Putamen (tissue), 1 donor: Measurements from ENCODE around the gene ZDHHC7.

ENCODE experiments used
- DNase-seq: peaks from one replicate; pipeline ENCODE4 v3.0.0-alpha.2; 2016; ENCODE audit warnings: low spot score

Gene ZDHHC7

DNA sequence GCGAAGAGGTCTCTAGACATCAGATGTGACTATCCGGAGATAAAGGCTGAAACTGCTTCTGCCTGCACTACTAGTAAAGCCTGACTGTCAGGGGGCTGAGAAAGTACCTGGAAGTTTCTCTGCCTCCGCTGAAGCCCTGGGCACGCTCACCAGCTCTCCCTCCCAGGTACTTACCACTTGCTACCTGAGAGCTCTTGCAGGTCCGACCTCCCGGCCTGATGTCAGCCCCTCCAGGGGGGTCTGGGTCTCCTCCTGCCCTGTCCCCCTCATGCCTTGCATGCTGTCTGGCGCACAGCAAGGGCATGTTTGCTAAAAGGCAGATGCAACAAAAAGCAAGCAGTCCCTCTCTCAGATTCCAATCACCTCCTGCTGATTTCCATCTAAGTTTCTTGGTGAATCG is 17.4 kb downstream of the ZDHHC7 start:
- no peak for DNase-seq

DNA sequence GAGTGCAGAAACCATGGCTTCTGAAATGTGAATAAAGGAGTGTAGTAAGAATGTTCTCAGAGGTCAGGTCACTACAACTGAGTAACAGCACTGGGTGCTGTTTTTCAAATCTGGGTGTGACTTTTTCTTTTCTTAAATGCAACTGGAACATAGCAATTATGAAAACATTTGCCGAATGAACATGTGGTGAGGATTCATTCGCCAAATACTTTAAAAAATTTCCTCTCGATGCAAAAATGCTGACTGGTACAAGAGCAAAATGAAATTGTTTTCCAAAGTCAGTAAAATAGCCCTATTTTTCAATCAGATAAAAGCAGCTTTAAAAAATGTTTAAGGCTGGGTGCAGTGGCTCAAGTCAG is 18.6 kb downstream of the ZDHHC7 start:
- no peak for DNase-seq

DNA sequence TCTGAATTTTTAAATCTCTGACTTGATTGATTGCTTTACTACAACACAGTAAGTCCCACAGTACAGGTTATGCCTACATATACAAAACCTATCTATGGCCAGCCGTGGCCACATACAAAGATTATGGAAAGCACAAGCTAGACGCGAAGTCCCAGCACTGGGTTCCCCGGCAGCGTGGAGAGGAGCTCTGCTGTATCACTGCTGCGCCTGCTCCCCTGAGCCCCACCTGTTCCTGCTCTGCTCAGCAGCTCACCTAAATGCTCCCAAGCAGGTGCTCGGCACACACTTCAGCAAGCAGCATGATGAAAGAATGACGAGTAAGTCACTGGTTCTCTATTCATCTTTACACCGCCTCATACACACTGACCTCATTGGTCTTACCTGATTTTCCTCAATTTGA is 20.6 kb downstream of the ZDHHC7 start:
- DNase-seq, result no peak

DNA sequence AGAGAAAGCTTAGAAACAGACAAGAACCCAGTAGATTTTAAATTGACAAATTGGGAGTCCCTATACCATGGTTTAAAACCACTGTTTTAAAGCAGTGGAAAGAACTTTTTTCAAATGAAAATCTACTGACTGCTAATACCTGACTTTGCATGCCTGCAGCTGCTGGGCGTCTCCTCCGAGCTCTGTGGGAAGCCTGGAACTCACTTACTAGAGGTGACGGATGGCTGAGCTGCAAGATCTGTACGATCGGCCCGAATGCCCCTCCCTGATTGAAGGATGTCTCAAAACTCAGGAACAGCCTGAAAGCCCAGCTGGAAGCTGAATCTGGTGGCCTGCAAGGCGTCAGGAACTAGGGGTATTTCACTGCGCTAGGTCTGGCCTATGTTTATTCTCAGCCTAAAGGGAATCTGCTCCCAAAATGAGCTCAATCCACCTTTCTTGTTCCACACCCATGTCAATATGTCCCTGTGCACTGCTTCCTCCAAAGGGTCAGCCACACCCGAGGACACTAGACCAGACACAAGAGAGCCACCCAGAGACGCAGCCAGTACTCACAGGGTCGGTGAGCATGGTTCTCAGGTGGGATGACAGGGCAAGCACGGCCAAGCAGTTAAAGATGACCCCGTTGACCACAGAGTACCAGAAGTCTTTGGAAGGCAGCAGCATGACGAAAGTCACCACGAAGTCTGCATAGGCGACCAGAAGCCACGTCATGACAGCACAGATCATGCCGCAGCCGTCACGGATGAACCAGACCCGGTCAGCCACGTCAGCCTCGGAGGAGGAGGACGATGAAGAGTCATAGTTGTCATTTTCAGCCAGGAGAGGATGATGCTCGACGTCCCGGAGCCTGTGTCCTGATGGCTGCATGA is 21.4 kb downstream of the ZDHHC7 start:
- no peak for DNase-seq

DNA sequence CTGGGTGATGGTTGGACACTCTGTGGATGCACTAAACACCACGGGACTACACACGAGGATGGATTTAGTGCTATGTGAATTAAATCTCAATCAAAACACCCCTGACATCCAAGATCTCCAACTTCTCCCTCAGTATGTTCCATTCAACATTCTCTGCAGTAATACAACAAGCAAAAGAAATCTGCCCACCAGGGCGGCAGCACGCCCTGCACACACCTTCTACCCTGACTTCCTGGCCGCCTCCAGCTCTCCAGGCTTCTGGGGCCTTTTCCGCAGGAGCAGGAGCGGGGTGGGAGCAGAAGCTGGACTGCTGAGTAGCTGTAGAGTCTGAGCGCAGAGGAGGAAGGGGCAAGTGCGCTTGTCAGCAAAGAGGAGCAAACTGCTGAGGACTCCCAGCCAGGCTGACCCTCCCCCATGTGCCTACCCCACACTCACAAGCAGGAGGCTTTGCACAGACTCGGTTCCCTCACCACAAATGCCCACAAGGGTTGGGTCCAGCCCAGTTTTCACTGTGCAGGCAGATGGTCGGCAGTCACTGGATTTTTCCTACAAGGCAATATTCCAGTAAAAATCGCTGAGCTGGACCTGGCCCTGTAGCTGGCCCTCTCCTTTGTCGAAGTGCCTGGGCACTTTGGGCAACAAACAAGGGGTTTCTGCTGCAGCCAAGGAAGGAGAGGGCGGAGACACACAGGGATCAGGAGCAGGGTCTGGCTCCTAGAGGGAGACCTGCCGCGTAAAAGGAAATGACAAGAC is 22.8 kb downstream of the ZDHHC7 start:
- no peak for DNase-seq

DNA sequence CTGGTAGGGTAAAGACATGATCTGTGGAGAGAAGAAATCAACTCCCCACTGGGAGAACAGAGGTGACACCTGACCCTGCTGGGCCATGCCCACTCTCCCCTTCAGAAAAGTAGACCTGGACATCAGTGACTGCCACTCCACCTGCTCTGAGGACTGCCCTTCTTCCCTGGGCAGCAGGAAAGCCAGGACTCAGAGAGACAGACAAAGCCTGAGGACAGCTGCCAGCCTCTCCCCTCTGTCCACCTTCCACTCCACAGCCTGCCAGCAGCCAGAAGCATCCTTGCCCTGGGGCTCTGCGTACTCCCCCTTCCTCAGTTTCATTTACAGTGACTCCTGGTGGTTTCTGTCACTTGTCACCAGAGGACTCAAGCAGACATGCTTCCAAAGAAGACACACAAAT is 24.5 kb downstream of the ZDHHC7 start:
- no peak for DNase-seq

DNA sequence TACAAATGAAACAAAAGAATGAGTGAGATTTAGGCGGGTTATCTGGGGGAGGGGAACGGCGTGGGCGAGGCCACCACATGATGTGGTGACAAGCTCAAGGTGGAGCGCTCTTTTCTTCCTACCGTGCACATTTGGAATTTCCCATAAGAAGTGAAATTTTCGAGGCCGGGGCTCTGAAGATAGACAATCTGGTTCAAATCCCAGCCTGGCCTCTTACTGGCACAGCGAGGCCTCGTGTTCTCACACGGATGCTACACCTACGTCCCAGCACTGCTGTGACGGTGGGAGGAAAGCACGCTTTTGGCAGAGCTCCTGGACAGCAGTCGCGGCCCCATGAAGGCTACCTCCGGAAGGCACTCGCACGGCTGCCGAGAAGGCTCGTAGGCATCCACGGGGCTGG is 25.2 kb downstream of the ZDHHC7 start:
- DNase-seq, result peak; percentile 39

DNA sequence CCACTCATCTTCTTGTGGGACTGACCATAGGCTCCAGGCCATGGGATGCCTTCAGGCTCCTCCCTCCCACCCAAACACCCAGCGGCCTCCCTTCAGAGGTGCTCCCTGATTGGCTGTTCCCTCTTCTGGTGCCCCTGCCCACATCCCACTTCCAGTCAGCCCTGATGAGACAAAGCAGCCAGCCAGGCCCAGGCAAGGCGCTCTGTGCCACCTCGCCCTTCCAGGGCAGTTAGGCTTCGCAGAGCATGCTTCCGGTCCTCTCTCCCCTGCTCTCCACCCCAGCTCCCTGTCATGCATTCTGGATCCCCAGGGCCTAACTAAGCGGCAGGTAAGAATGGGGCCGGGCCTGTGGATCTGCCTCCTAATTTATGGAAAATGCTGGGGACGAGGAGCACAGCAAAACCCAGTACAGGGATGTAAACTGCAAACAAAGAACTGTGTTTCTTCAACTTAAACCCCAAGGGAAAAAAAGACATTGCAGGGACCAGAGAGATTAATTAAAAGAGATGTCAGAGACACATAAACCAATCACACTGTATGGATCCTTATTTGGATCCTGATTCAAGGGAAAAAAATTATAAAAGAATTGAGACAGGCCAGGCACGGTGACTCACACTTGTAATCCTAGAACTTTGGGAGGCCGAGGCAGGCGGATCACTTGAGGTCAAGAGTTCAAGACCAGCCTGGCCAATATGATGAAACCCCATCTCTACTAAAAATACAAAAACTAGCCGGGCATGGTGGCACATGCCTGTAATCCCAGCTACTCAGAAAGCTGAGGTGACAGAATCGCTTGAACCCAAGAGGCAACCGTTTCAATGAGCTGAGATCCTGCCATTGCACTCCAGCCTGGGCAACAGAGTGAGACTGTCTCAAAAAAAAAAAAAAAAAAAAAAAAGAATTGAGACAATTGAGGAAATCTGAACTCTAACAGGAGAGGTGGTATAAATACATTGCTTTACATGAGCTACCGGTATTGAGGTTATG is 26.0 kb downstream of the ZDHHC7 start:
- DNase-seq, result no peak

DNA sequence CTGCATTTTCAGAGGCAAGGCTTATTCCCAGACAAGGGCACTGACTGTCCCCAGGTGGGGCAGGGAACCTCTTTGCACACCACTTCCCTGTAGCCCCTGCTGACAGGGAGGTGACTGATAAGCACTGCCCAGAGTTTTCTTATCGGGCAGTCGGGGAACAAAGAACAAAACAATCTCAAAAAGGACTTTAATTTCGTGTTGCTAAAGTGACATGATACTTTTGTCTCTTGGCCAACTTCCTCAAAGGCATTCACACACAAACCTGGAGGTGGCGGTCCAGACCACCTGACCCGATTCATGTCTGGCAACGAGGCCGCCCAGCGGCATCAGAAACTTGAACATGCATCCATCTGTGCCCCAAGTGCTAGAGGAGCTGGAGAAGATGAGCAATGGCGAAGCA is 28.9 kb downstream of the ZDHHC7 start:
- no peak for DNase-seq

DNA sequence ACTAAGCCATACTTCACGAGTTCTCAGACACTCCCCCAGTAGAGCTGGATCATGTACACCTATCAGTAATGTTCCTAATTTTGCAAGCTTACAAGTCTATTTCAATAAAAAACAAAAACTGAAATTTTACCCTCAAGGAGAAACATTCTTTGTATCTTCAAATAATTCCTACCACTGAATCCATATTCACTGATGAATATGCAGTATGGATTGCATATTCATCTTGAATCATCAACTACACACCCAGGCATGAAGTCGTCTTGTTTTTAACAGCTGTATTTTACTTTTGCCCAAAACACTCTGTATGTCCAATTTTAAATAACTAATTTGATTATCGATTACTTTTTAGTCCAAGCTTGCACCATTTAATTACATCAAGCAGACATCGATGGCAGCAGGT is 31.8 kb downstream of the ZDHHC7 start:
- DNase-seq, result no peak

DNA sequence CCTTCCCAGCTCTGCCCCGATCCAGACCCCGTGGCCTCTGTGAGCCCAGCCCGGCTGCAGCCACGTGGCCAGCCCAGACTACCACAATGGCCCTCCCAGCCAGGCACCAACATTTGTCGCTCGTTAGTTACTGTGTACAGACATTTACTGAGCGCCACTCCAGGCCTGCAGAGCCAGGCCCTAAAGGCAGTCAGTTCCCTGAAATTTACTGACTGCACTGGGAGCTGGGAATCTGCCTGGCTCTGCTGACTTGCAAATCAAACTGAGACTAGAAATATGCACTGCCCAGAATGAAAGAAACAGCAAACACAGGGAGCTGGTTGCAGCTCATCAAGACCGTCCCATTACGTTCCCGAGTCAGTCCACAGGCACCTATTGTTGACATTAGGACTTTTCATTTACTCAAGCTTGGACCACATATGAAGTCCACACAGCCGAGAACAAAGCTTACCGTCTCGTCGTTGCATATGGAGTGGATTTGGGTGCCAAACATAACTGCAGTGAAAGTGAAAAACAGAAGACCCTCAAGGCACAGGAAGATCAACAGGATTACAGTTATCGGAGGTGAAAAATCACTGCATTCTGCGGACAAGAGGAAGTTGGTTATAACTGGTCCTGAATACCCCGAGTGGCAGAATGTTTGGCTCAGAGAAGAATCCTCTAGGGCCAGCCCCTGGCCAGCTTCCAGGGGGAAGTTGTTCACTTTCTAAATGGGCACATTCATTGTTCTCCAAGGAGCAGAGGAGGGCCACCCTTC is 34.5 kb downstream of the ZDHHC7 start:
- peak; percentile 54 for DNase-seq

DNA sequence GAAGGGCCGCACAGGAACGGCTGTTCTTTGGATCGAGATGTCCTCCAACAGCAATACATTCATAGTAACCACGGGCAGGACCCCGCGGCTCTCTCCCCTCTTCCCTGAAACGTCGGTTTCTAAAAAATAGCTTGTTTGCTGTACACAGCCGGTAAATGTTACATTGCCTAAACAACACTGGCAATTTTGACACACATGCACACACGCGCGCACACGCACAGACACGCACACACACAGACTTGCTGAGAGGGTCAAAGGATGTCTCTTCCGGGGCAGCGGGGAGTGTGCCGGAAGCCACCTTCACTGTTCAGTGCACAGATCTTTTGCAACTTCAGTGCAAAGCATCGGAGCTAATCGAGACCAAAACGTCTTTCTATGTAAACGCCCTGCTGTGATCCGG is 35.8 kb downstream of the ZDHHC7 start:
- no peak for DNase-seq

DNA sequence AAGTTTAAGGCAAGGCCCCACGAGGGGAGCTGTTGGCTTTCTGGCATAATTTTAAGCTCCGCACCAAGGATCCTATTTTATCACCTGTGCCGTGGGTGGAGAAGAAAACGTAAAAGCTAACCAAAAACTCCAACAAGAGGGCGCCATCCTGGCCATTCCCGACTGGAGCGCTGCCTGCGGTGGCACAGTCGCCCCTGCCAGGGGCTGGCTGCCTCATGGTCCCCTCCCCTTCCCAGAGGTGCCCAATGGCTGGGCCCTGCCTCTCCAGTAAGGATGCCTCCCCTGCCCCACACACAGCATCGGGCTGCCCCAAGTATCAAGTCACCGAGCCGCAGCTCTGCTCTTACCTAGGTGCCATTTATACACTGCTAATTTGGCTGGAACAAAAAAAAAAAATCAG is 36.3 kb downstream of the ZDHHC7 start:
- no peak for DNase-seq

DNA sequence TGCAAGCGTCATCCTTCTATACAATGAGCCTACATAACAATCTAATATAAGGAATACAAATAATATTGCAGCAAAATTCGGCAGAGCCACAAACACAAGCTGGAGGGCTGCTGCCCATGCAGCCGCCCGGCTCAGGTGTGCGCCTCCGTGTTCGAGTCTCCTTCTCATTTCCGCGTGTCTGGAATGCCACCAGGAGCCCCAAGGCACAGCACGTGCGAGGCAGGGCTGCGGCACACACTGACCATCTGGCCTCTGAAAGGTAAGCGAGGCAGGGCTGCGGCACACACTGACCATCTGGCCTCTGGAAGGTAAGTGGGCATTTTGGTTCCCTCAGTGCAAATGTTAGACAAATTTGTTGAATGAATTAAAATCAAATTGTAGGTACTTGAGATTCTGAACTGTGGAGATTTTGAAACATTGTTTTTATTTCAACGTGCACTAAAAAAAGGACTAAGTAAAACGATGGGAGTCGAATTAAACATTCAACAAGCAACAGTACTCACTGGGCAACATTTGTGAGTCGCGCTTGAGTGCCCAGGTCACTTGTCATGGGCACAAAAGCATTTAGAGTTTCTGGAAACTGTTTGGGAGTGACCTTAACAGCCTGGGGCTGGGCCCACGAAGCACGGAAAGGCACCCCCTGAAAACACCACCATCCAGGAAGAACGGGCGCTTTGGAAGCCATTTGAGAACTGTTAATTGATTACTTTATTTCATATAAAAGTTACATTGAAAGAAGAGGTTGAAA is 37.4 kb downstream of the ZDHHC7 start:
- DNase-seq, result no peak

DNA sequence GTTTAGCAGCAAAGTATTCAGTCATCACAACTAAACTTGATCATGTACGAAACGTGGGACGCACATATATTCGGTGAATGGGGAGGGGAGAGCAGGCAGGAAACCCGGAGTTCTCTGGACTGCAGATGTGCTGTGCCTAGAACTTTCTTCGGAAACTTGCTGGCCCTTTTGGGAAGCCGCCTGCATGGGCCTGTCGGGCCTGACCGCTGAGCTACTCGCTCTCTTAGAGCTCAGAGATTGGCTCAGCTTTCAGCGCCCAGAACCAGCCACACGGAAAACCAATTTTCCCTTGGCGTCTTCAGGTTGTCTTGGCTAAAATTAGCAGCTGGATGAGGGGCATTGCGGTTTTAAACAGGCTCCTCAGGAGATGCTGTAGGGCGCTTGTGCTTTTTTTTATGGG is 38.1 kb downstream of the ZDHHC7 start:
- no peak for DNase-seq

DNA sequence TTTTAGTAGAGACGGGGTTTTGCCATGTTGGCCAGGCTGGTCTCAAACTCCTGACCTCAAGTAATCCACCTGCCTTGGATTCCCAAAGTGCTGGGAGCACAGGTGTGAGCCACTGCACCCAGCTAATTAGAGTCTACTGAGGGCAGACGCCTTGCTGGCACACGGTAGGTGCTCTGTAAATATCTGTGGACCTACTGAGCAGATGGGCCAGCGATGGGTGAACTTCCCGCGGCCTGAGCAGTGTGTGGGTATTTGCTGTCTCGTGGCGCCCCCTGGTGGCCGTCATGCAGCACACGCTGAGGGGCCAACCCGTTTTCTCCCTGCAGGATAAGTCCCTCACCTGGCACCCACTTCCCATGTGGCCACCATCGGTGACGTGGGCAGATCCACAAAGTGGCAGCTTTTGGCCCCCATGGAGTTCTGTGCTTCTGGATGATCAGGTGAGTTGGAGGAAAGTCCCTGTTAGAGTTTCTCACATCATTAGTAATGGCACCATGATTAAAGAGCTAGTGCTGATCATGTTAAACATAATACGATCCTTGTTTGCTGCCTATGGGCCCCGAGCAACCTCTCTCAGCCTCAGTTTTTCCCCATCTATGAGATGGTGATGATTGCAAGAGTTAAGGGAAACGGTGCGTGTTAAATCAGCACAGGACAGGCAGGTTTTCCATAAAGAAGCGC is 40.7 kb downstream of the ZDHHC7 start:
- DNase-seq, result peak; percentile 65

DNA sequence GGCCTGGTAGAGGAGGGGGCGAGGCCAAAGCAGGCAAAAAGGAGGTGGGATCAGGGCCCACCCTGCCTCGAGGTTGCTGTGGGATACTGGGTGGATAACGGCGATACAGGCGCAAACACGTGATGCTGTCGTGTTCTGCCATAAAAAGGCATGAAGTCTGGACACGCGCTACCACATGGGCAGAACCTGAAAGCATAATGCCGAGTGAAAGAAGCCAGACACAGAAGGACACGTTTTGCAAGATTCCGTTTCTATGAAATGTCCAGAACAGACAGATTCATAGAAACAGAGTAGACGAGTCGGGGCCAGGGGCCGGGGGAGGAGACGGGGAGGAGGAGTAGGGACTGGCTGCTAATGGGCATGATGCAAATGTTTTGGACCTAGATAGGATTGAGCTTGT is 43.5 kb downstream of the ZDHHC7 start:
- DNase-seq, result no peak

DNA sequence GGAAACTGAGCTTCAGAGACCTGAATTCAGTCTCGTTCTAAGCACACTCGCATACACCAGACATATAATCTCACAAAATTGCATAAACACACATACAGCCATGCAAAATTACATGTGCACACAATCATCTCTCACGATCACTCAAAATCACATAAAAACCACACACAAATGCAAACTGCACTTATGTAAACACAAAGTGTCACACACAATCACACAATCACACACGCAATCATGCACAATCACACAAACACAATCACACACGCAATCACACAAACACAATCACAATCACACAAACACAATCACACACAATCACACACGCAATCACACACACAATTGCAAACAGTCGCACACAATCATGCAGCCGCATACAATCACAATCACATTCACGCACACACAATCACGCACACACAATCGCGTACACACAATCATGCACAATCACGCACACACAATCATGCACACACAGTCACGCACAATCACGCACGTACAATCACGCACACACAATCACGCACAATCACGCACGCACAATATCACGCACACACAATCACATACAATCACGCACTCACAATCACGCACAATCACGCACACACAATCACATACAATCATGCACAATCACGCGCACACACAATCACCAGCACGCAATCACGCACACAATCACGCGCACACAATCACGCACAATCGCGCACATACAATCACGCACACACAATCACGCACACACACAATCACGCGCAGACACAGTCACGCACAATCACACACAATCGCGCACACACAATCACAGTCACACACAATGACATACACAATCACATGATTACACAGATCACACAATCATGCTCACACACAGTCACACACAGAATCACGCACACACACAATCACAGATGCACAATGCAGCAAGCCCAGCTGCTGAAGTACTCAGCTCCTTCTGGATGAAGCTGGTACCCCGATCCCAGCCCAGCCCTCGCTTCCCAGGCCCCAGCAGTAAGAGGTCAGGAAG is 45.6 kb downstream of the ZDHHC7 start:
- no peak for DNase-seq
